Gastroesophageal sphincter (tissue), 4 donors: Measurements from ENCODE around the gene DENND6B. TPM values are rescaled to one million over a fixed set of nuclear protein-coding genes. Genes with fewer than 3 reads are reported as not detected.

Source experiments
- ATAC-seq: fragments of 150-250 bp; one replicate; pipeline ENCODE4 v1.9.1; 2016; ENCODE audit warnings: mild to moderate bottlenecking, moderate library complexity
- H3K27ac ChIP-seq, 4 donors: fragments of 200-600 bp; sonication (generic) in 3 of 4; 1 replicate in 3 of 4; 2 replicates in 1 of 4; pipeline ENCODE4 v1.5.1; 2016 to 2019
- H3K27me3 ChIP-seq: fragments of 200-600 bp; sonication (generic); one replicate; pipeline ENCODE4 v1.5.1; 2019
- H3K36me3 ChIP-seq, 2 donors: fragments of 200-600 bp; sonication (generic); one replicate each; pipeline ENCODE4 v1.5.1; 2019; ENCODE audit warnings: control low read depth in 1 of 2
- H3K4me1 ChIP-seq, 3 donors: fragments of 200-600 bp; sonication (generic); 1 replicate in 2 of 3; 2 replicates in 1 of 3; pipeline ENCODE4 v1.5.1; 2016 to 2019; ENCODE audit warnings: control low read depth in 2 of 3
- H3K4me3 ChIP-seq, 2 donors: fragments of 200-600 bp; sonication (generic); one replicate each; pipeline ENCODE4 v1.5.1; 2019; ENCODE audit warnings: mild to moderate bottlenecking in 1 of 2, moderate library complexity in 1 of 2
- H3K9me3 ChIP-seq, 3 donors: fragments of 200-600 bp; sonication (generic); one replicate each; pipeline ENCODE4 v1.5.1; 2017 to 2019; ENCODE audit warnings: control low read depth in 2 of 3
- EP300 ChIP-seq: sonication (generic); formaldehyde crosslinking; IDR thresholded peaks from one replicate; pipeline ENCODE4 v1.6.1; 2017; ENCODE audit warnings: antibody characterized with exemption, mild to moderate bottlenecking
- POLR2A ChIP-seq, 2 donors: fragments of 450-650 bp; IDR thresholded peaks; one replicate each; pipeline ENCODE4 v1.6.1; 2017; ENCODE audit warnings: antibody characterized with exemption in 2 of 2, mild to moderate bottlenecking in 2 of 2, moderate library complexity in 1 of 2
- POLR2AphosphoS5 ChIP-seq: sonication (generic); formaldehyde crosslinking; IDR thresholded peaks from one replicate; pipeline ENCODE4 v1.6.1; 2017; ENCODE audit warnings: antibody characterized with exemption
- WGBS, 2 donors: methylation state at CpG; one replicate each; pipeline ENCODE4 v1.1.5; 2018; ENCODE audit warnings: low coverage in 1 of 2; 5-methylcytosine and 5-hydroxymethylcytosine counted together
- total RNA-seq, 4 donors: library from RNA; depleted of rRNA; stranded (reverse); fragments of >200 nt; gene quantifications; one replicate each; pipeline ENCODE4 v1.1.0, GENCODE V29; 2016
- TF ChIP-seq, protein P1 (sequence below), 4 experiments: fragments of 200-600 bp in 2 of 4; fragments of 450-650 bp in 2 of 4; sonication (generic) in 1 of 4; IDR thresholded peaks; one replicate each; pipeline ENCODE4 v1.5.1; 2017 to 2019; ENCODE audit warnings: antibody characterized with exemption in 4 of 4, mild to moderate bottlenecking in 2 of 4, moderate library complexity in 2 of 4

Gene DENND6B
- total RNA-seq, 4 donors from 2014 or later, result 2.0 to 4.8 (median 2.8) TPM

DNA sequence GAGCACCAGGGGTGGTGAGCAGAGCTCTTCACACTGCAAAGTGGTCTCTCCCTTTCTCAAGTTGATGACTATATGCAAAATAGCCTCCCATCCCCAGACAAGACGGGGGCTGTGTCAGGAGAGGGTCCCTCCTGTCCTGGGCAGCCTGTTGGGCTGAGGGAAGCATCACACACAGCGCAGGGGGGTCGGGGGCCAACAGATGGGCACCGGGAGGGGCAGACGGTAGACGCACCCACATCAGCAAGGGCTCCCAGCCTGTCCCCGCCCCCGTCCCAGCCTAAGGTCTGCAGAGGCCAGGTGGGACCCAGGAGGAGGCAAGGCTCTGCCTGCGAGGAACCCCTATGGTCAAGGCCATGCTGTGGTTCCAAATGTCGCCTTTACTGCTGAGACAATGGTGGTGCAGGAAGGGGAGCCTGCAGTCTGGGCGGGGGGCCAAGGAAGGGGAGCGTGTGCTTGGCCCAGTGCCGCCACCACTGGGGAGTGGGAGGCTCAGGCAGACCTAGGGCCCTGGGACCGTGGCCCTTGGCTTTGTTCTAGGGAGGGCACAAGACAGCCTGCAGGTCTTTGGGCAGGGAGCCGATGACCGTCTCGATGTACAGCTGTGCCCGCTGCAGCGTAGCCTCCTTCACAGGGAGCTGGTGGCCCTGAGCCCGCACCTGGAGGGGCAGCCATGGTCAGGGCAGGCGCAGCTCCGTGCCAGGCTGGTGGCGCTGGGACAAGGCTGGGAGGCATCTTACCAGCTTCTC lies 15.0 kb downstream of the DENND6B start:
- Histone ChIP-seq H3K9me3 (no peaks in the 10 kb centered on the region), H3K36me3 (peaks cover 0 to 10% of the 10 kb centered on the region in 2 donors), H3K4me3 (no peak overlapping the region), H3K27ac (no peak overlapping the region), H3K4me1 (peaks cover 0 to 32% (median 17%) of the 10 kb centered on the region in 3 donors), H3K27me3 (no peaks in the 10 kb centered on the region)
- WGBS, 2 donors, result 90% methylated on average over 2 of the region's 23 CpGs; no CpG with 5 or more reads in 1 of the 2 donors
- TF ChIP-seq POLR2AphosphoS5, result no peak
- TF ChIP-seq, protein P1, sequence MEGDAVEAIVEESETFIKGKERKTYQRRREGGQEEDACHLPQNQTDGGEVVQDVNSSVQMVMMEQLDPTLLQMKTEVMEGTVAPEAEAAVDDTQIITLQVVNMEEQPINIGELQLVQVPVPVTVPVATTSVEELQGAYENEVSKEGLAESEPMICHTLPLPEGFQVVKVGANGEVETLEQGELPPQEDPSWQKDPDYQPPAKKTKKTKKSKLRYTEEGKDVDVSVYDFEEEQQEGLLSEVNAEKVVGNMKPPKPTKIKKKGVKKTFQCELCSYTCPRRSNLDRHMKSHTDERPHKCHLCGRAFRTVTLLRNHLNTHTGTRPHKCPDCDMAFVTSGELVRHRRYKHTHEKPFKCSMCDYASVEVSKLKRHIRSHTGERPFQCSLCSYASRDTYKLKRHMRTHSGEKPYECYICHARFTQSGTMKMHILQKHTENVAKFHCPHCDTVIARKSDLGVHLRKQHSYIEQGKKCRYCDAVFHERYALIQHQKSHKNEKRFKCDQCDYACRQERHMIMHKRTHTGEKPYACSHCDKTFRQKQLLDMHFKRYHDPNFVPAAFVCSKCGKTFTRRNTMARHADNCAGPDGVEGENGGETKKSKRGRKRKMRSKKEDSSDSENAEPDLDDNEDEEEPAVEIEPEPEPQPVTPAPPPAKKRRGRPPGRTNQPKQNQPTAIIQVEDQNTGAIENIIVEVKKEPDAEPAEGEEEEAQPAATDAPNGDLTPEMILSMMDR (IDR thresholded peaks at IDR 0.05), result no peak
- TF ChIP-seq POLR2A (IDR thresholded peaks at IDR 0.05), result no peak
- no peak for TF ChIP-seq EP300
- ATAC-seq, result no peak

GRCh38 chr22:50310949-50311444 lies 15.8 kb downstream of the DENND6B start:
- no peak overlapping the region for H3K4me3 ChIP-seq
- peaks cover 0 to 10% of the 10 kb centered on the region in 2 donors for H3K36me3 ChIP-seq
- ATAC-seq, result no peak
- WGBS, 2 donors, result 80 to 100% methylated on average over 1 to 5 of the region's 16 CpGs
- TF ChIP-seq, protein P1 (IDR thresholded peaks at IDR 0.05), result no peak
- no peak for TF ChIP-seq POLR2A (IDR thresholded peaks at IDR 0.05)
- TF ChIP-seq EP300, result no peak
- no peak for TF ChIP-seq POLR2AphosphoS5
- H3K9me3 ChIP-seq, result no peaks in the 10 kb centered on the region
- peaks cover 0 to 40% (median 17%) of the 10 kb centered on the region in 3 donors for H3K4me1 ChIP-seq
- H3K27ac ChIP-seq, result no peak overlapping the region
- H3K27me3 ChIP-seq, result no peaks in the 10 kb centered on the region

GRCh38 chr22:50310031-50310722 lies 16.6 kb downstream of the DENND6B start:
- H3K27me3 ChIP-seq, result no peaks in the 10 kb centered on the region
- TF ChIP-seq POLR2AphosphoS5 (no peak), EP300 (no peak), POLR2A (IDR thresholded peaks at IDR 0.05) (no peak)
- TF ChIP-seq, protein P1 (IDR thresholded peaks at IDR 0.05), result no peak
- no peak for ATAC-seq
- H3K4me1 ChIP-seq, result peaks cover 3 to 48% (median 23%) of the 10 kb centered on the region in 3 donors
- WGBS, 2 donors, result 90 to 96% methylated on average over 9 to 13 of the region's 21 CpGs
- no peak overlapping the region for H3K4me3 ChIP-seq
- peaks cover 0 to 10% of the 10 kb centered on the region in 2 donors for H3K36me3 ChIP-seq
- peak overlapping the region in 3 of 4 donors; percentile 90 to 94 (median 93) for H3K27ac ChIP-seq
- no peaks in the 10 kb centered on the region for H3K9me3 ChIP-seq

DNA sequence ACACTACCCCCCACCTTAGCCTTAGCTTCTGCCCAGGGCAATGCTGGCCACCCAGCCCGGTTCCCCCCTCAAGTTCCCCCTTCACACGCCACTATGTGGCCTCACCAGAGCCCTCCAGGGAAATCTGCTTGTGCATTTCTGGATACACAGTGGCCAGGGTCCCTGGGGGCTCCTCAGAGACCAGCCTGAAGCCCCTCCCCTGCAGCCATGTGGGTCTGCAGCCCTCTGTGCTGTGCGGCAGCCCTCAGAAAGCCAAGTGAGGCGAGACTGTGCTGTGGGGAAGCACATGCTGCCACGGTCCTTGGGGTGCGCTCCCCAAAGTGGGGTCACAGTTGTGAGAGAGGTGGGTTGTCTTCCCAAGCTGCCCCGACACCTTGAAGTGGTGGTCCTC lies 17.2 kb downstream of the DENND6B start:
- TF ChIP-seq POLR2AphosphoS5 (no peak), EP300 (no peak), POLR2A (IDR thresholded peaks at IDR 0.05) (no peak)
- TF ChIP-seq, protein P1 (IDR thresholded peaks at IDR 0.05), result no peak
- Histone ChIP-seq H3K36me3 (peaks cover 0 to 10% of the 10 kb centered on the region in 2 donors), H3K9me3 (no peaks in the 10 kb centered on the region), H3K27me3 (no peaks in the 10 kb centered on the region), H3K27ac (peak overlapping the region in 3 of 4 donors; percentile 90 to 94 (median 93)), H3K4me1 (peaks cover 4 to 54% (median 29%) of the 10 kb centered on the region in 3 donors), H3K4me3 (no peak overlapping the region)
- WGBS, 2 donors, result no CpG with 5 or more reads among the region's 7 CpGs
- ATAC-seq, result no peak
